ENCODE results near the gene DNER.

DNER gene

GRCh38 chr2:229652796-229653195 is 61.6 kb downstream of the DNER start:
- Histone ChIP-seq H3K36me3 (no peaks in the 10 kb centered on the region), H3K9me3 (ENCODE audit: severe bottlenecking) (no peaks in the 10 kb centered on the region), H3K4me3 (ENCODE audit: low read depth, low read length) (no peak overlapping the region), H3K27me3 (ENCODE audit: insufficient read depth, low read depth, severe bottlenecking) (peaks cover 84% of the 10 kb centered on the region), H3K27ac (no peak overlapping the region)
- no peak for TF ChIP-seq CTCF (IDR thresholded peaks at IDR 0.05; ENCODE audit: low read depth, low read length)
- no peak for DNase-seq

- Histone ChIP-seq H3K36me3 (no peaks in the 10 kb centered on the region), H3K9me3 (ENCODE audit: severe bottlenecking) (no peaks in the 10 kb centered on the region), H3K27ac (no peak overlapping the region), H3K27me3 (ENCODE audit: insufficient read depth, low read depth, severe bottlenecking) (peaks cover 89% of the 10 kb centered on the region), H3K4me3 (ENCODE audit: low read depth, low read length) (no peak overlapping the region)
- TF ChIP-seq CTCF (IDR thresholded peaks at IDR 0.05; ENCODE audit: low read depth, low read length), result no peak
- no peak for DNase-seq
Measured at GRCh38 chr2:229650901-229651300, 63.5 kb downstream of the DNER start.

DNA sequence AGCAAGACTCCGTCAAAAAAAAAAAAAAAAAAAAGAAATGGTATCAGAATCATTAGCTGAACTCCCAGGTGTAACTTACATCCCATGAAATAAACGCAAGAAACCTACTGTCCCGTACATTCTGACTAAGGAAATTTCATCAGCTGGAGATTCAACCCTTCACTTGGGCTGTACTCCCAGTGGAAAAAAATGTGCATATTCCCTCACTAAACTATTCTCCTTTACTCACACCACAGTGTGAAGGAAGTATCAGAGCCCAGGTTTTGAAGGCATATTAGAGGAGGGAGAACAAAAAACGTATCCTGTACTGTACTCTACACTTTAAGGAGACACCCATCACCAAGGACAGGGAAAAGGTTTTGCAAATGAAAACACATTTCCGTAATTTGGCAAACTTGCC is 64.3 kb downstream of the DNER start:
- Histone ChIP-seq H3K9me3 (ENCODE audit: severe bottlenecking) (no peaks in the 10 kb centered on the region), H3K4me3 (ENCODE audit: low read depth, low read length) (no peak overlapping the region), H3K27me3 (ENCODE audit: insufficient read depth, low read depth, severe bottlenecking) (peaks cover 91% of the 10 kb centered on the region), H3K36me3 (no peaks in the 10 kb centered on the region), H3K27ac (no peak overlapping the region)
- TF ChIP-seq CTCF (IDR thresholded peaks at IDR 0.05; ENCODE audit: low read depth, low read length), result no peak
- DNase-seq, result no peak

DNA sequence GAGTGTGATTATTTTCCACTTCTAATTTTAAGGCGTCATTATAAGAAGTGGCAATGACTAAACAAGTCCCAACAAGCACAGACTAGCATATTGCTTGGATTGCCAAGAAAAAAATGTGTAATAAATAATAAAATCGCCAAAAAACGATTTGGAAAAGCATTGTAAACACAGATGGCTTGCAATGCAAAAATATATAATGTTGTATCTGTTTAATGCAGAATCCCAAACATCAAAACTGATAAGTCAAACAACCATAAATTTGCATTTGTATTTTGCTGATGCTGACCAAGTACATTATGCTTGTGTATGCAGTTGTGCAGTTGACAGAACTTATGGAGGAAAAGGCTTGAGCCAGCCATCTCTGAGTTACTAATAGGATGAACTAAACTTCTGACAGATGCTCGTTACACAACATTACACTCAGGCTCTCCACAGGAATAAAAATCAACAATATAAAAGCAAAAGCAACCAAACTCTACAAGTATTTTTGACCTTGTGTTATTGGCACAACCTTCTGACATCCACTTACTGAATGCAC is 68.1 kb downstream of the DNER start:
- peaks cover 71% of the 10 kb centered on the region for H3K27me3 ChIP-seq (ENCODE audit: insufficient read depth, low read depth, severe bottlenecking)
- no peaks in the 10 kb centered on the region for H3K9me3 ChIP-seq (ENCODE audit: severe bottlenecking)
- no peak for TF ChIP-seq CTCF (IDR thresholded peaks at IDR 0.05; ENCODE audit: low read depth, low read length)
- no peak for DNase-seq
- no peak overlapping the region for H3K4me3 ChIP-seq (ENCODE audit: low read depth, low read length)
- H3K27ac ChIP-seq, result no peak overlapping the region
- no peaks in the 10 kb centered on the region for H3K36me3 ChIP-seq

DNA sequence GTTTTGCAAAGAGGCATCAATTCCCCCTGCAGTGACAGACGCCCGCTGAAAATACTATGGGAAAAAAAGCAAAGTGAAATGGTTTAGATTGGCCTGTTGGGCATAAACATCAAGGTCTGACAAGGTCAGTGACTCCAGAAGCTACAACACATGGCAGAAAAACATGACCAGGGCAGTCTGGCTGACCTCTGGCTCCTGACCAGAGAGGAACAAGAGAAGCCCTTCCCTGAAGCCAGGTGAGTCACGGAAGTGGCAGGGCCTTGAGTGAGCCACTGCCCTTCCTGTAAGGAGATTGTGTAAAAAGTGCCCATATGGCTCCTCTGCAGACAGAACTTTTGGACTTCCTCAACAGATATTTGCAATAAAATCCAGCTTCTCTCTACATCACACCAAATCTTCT is 72.0 kb downstream of the DNER start:
- Histone ChIP-seq H3K27ac (no peak overlapping the region), H3K27me3 (ENCODE audit: insufficient read depth, low read depth, severe bottlenecking) (peaks cover 64% of the 10 kb centered on the region), H3K9me3 (ENCODE audit: severe bottlenecking) (no peaks in the 10 kb centered on the region), H3K36me3 (no peaks in the 10 kb centered on the region), H3K4me3 (ENCODE audit: low read depth, low read length) (no peak overlapping the region)
- no peak for TF ChIP-seq CTCF (IDR thresholded peaks at IDR 0.05; ENCODE audit: low read depth, low read length)
- no peak for DNase-seq

GRCh38 chr2:229641676-229642075 is 72.7 kb downstream of the DNER start:
- Histone ChIP-seq H3K36me3 (no peaks in the 10 kb centered on the region), H3K27ac (no peak overlapping the region), H3K27me3 (ENCODE audit: insufficient read depth, low read depth, severe bottlenecking) (peaks cover 57% of the 10 kb centered on the region), H3K9me3 (ENCODE audit: severe bottlenecking) (no peaks in the 10 kb centered on the region), H3K4me3 (ENCODE audit: low read depth, low read length) (no peak overlapping the region)
- DNase-seq, result no peak
- TF ChIP-seq CTCF (IDR thresholded peaks at IDR 0.05; ENCODE audit: low read depth, low read length), result no peak
